Smooth muscle cell (in vitro differentiated cells): ENCODE measurements around the gene RPL10. TPM values are rescaled to one million over a fixed set of nuclear protein-coding genes. Genes with fewer than 3 reads are reported as not detected.

ENCODE experiments used
- DNase-seq: peaks from one replicate; lab custom pipeline; 2025; ENCODE audit not compliant: unreplicated experiment; lab: John Stamatoyannopoulos, UW
- H2AFZ ChIP-seq: fragments of 200-600 bp; sonication (generic); 2 replicates; pipeline ENCODE4 v1.6.0; 2016; ENCODE audit warnings: antibody characterized with exemption, low read depth, mild to moderate bottlenecking
- H3F3A ChIP-seq: fragments of 200-600 bp; sonication (generic); 2 replicates; pipeline ENCODE4 v1.6.0; 2017; ENCODE audit warnings: antibody characterized with exemption, low read depth
- H3K27ac ChIP-seq: fragments of 200-600 bp; sonication (generic); 2 replicates; pipeline ENCODE4 v1.5.1; 2016; ENCODE audit warnings: low read depth, mild to moderate bottlenecking
- H3K27me3 ChIP-seq: fragments of 200-600 bp; sonication (generic); 2 replicates; pipeline ENCODE4 v1.6.1; 2016; ENCODE audit warnings: low read depth, mild to moderate bottlenecking
- H3K36me3 ChIP-seq: fragments of 200-600 bp; sonication (generic); 2 replicates; pipeline ENCODE4 v1.5.1; 2016; ENCODE audit warnings: low read depth
- H3K4me1 ChIP-seq: fragments of 200-600 bp; sonication (generic); 2 replicates; pipeline ENCODE4 v1.5.1; 2016; ENCODE audit warnings: low read depth
- H3K4me2 ChIP-seq: fragments of 200-600 bp; sonication (generic); 2 replicates; pipeline ENCODE4 v1.6.0; 2016; ENCODE audit warnings: mild to moderate bottlenecking
- H3K4me3 ChIP-seq: fragments of 200-600 bp; sonication (generic); 2 replicates; pipeline ENCODE4 v1.5.1; 2016; ENCODE audit warnings: mild to moderate bottlenecking
- H3K79me2 ChIP-seq: fragments of 200-600 bp; sonication (generic); 2 replicates; pipeline ENCODE4 v1.6.0; 2016; ENCODE audit warnings: low read depth, mild to moderate bottlenecking
- H3K9ac ChIP-seq: fragments of 200-600 bp; sonication (generic); 2 replicates; pipeline ENCODE4 v1.6.0; 2016; ENCODE audit warnings: low read depth
- H3K9me3 ChIP-seq: fragments of 200-600 bp; sonication (generic); replicated peaks from 2 replicates; pipeline ENCODE4 v1.5.1; 2016; ENCODE audit warnings: low read depth
- H4K20me1 ChIP-seq: fragments of 200-600 bp; sonication (generic); 2 replicates; pipeline ENCODE4 v1.6.0; 2016; ENCODE audit warnings: low read depth
- CTCF ChIP-seq: fragments of 200-600 bp; sonication (generic); IDR thresholded peaks from 2 replicates; pipeline ENCODE4 v1.5.1; 2017; ENCODE audit warnings: borderline replicate concordance, mild to moderate bottlenecking, antibody characterized with exemption; ENCODE audit not compliant: insufficient read depth, poor library complexity, severe bottlenecking
- WGBS: methylation state at CpG from one replicate; pipeline ENCODE4 v1.1.7; 2016; ENCODE audit warnings: low lambda C conversion rate; 5-methylcytosine and 5-hydroxymethylcytosine counted together
- polyA plus RNA-seq: library from polyadenylated mRNA; unstranded; fragments of >200 nt; fragmentation: Nextera tagmentation; extraction: Ambion mirVana; gene quantifications from 2 replicates; pipeline ENCODE4 v1.2.1, GENCODE V29; 2016
- total RNA-seq: library from RNA; depleted of rRNA; stranded (reverse); fragments of >200 nt; gene quantifications from 2 replicates; pipeline ENCODE4 v1.2.3, GENCODE V29; 2014

Gene RPL10
- total and polyA plus RNA-seq, 2 experiments from 2014 or later: 1,314 to 3,107 TPM

DNA sequence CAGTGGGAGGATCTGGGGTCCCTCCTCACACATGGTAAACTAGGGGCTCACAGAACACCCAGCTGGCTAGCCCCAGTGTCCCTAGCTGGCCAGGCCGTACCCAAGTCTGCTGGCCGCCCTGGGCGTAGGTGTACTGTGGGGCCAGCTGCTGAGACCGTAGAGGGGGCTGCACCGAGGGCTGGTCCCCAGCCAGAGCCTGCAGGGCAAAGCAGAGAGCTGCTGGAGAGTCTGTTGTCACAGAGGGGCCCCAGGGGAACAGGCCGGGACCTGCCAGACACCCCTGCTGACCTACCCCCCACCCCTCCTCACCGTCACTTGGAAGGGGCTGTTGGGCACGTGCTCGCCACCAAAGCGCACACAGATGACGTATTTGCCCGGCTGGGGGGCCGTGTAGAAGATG, 43.7 kb upstream of the RPL10 start:
- H4K20me1 ChIP-seq: peaks cover 100% of the 10 kb centered on the region
- no peaks in the 10 kb centered on the region for H3F3A ChIP-seq
- no peak overlapping the region for H2AFZ ChIP-seq
- no peak for DNase-seq
- TF ChIP-seq CTCF: no peak
- peaks cover 1% of the 10 kb centered on the region for H3K79me2 ChIP-seq
- H3K4me3 ChIP-seq: no peak overlapping the region
- no peaks in the 10 kb centered on the region for H3K36me3 ChIP-seq
- H3K4me1 ChIP-seq: no peaks in the 10 kb centered on the region
- H3K27ac ChIP-seq: no peak overlapping the region
- no peak overlapping the region for H3K4me2 ChIP-seq
- no peaks in the 10 kb centered on the region for H3K27me3 ChIP-seq
- no peak overlapping the region for H3K9ac ChIP-seq
- no peaks in the 10 kb centered on the region for H3K9me3 ChIP-seq
- 94% methylated on average over 12 of the region's 13 CpGs for WGBS

DNA sequence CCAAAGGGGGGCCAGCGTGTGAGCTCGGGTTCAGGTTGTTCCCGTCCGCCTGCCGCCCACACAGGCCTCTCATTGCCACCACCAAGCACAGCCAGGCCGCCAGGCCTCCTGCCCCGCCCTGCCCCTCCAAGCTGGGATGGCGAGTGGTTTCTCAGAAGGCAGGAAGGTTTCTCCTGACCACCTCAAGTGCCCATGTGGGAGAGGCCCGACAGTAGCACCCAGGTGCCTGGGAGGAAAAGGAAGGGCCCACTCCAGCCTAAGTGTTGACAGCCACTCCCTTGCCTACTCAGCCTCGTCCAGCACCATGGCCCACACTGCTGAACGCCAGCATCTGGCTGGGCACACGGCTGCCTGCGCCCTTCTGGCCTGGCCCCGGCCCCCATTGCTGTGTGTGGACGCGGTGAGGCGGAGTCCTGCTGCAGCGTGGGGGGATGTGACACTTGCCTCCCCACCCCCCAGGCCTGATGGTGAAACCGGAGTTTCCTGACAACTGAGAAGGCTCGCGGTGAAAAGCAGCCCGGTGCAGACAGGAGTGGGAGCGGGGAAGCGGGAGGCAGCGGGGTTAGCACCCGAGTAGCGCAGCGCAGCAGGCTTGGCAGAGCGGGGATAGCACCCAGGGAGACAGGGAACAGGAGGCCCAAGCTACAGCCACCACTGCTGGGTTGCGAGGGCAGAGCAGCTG, 42.9 kb upstream of the RPL10 start:
- no peak for DNase-seq
- Histone ChIP-seq H4K20me1 (peaks cover 100% of the 10 kb centered on the region), H3K27me3 (no peaks in the 10 kb centered on the region), H3K27ac (no peak overlapping the region), H3K4me3 (no peak overlapping the region), H3K9ac (no peak overlapping the region), H3K4me1 (no peaks in the 10 kb centered on the region), H3K4me2 (no peak overlapping the region), H3F3A (no peaks in the 10 kb centered on the region), H3K79me2 (peaks cover 8% of the 10 kb centered on the region), H2AFZ (no peak overlapping the region), H3K36me3 (no peaks in the 10 kb centered on the region), H3K9me3 (no peaks in the 10 kb centered on the region)
- 90% methylated on average over 29 of the region's 30 CpGs for WGBS
- TF ChIP-seq CTCF: no peak

DNA sequence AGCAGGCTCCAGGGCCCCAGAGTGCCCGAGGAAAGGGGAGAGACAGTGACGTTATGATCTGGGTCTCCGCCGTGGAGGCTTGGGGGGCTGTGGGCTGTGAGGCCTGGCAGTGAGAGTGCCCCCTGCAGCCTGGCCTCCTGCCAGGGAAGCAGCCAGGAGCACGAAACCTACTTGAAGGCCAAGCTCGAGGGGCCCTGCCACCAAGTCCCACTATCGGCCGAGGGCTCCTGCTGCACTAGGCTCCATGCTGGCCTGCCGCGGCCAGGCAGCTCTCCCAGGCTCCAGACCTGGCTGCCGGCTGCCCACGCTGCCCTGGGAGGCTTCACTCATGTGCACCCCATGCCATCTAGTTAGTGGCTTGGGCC, 42.4 kb upstream of the RPL10 start:
- no peaks in the 10 kb centered on the region for H3F3A ChIP-seq
- H3K36me3 ChIP-seq: no peaks in the 10 kb centered on the region
- TF ChIP-seq CTCF: no peak
- H3K9me3 ChIP-seq: no peaks in the 10 kb centered on the region
- DNase-seq: no peak
- no peak overlapping the region for H3K4me2 ChIP-seq
- H3K4me1 ChIP-seq: no peaks in the 10 kb centered on the region
- no peak overlapping the region for H2AFZ ChIP-seq
- peaks cover 100% of the 10 kb centered on the region for H4K20me1 ChIP-seq
- H3K27me3 ChIP-seq: no peaks in the 10 kb centered on the region
- H3K9ac ChIP-seq: no peak overlapping the region
- H3K27ac ChIP-seq: no peak overlapping the region
- 92% methylated on average over 12 of the region's 12 CpGs for WGBS
- no peak overlapping the region for H3K4me3 ChIP-seq
- H3K79me2 ChIP-seq: peaks cover 12% of the 10 kb centered on the region

GRCh38 chrX:154356596-154356995, 41.6 kb upstream of the RPL10 start:
- no peak overlapping the region for H2AFZ ChIP-seq
- H3K4me2 ChIP-seq: no peak overlapping the region
- WGBS: 82% methylated on average over 7 of the region's 13 CpGs
- no peak overlapping the region for H3K27ac ChIP-seq
- no peak overlapping the region for H3K4me3 ChIP-seq
- peaks cover 12% of the 10 kb centered on the region for H3K79me2 ChIP-seq
- no peak for TF ChIP-seq CTCF
- peaks cover 100% of the 10 kb centered on the region for H4K20me1 ChIP-seq
- no peaks in the 10 kb centered on the region for H3F3A ChIP-seq
- H3K9ac ChIP-seq: no peak overlapping the region
- no peaks in the 10 kb centered on the region for H3K27me3 ChIP-seq
- no peaks in the 10 kb centered on the region for H3K36me3 ChIP-seq
- DNase-seq: no peak
- no peaks in the 10 kb centered on the region for H3K9me3 ChIP-seq
- no peaks in the 10 kb centered on the region for H3K4me1 ChIP-seq
